Measurements from ENCODE around the gene MND1.

DNA sequence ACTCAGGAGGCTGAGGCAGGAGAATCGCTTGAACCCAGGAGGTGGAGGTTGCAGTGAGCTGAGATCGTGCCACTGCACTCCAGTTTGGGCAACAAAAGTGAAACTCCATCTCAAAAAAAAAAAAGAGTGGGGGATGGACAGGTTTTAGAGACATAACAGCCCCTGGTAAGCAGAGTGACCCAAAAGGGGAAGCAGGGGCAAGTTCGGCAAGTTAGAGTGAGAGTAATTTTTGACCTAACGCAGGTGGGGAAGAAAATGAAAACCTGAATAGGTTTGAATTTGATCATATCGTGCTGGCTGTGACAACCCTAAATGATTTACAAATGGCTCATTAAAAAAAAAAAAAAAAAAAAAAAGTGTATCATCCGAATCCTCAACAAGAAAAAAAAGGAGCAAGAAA, 96.0 kb downstream of the MND1 start:
- TF ChIP-seq, protein P1, sequence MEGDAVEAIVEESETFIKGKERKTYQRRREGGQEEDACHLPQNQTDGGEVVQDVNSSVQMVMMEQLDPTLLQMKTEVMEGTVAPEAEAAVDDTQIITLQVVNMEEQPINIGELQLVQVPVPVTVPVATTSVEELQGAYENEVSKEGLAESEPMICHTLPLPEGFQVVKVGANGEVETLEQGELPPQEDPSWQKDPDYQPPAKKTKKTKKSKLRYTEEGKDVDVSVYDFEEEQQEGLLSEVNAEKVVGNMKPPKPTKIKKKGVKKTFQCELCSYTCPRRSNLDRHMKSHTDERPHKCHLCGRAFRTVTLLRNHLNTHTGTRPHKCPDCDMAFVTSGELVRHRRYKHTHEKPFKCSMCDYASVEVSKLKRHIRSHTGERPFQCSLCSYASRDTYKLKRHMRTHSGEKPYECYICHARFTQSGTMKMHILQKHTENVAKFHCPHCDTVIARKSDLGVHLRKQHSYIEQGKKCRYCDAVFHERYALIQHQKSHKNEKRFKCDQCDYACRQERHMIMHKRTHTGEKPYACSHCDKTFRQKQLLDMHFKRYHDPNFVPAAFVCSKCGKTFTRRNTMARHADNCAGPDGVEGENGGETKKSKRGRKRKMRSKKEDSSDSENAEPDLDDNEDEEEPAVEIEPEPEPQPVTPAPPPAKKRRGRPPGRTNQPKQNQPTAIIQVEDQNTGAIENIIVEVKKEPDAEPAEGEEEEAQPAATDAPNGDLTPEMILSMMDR (conservative IDR thresholded peaks at IDR 0.05; ENCODE audit: low read length), result no peak
- TF ChIP-seq EZH2phosphoT487 (IDR thresholded peaks at IDR 0.05; ENCODE audit: borderline replicate concordance, low read depth, low read length), result no peak

Measured in OCI-LY7 (cell line).